Kidney (tissue), 14 donors: ENCODE data around the gene TRPM3. TPM values are rescaled to one million over a fixed set of nuclear protein-coding genes. Genes with fewer than 3 reads are reported as not detected.
A peak's percentile ranks its signal among the peaks of the same experiment; 100 is the strongest.

ENCODE experiments used
- DNase-seq, 5 donors: peaks; one replicate each; pipeline ENCODE4 v3.0.0-alpha.2; 2013 to 2020
- FAIRE-seq: peaks from 2 replicates; lab custom pipeline; 2012; peaks lifted over from hg19 to GRCh38; lab: Jason Lieb, UNC
- H3K27ac ChIP-seq, 2 donors: one replicate each; pipeline ENCODE4 v1.7.0; 2013; ENCODE audit warnings: low read depth in 2 of 2, low read length in 2 of 2, inconsistent platforms in 1 of 2
- H3K27me3 ChIP-seq: one replicate; pipeline ENCODE4 v1.7.1; 2013; ENCODE audit warnings: low read length, inconsistent platforms; ENCODE audit not compliant: control insufficient read depth, insufficient read depth
- H3K36me3 ChIP-seq, 3 donors: one replicate each; pipeline versions ENCODE4 v1.7.0 to v1.7.1; 2013; ENCODE audit warnings: low read length in 3 of 3, control low read depth in 1 of 3, inconsistent platforms in 1 of 3; ENCODE audit not compliant: insufficient read depth in 3 of 3, control insufficient read depth in 2 of 3
- H3K4me1 ChIP-seq, 3 donors: one replicate each; pipeline versions ENCODE4 v1.7.0 to v1.7.1; 2013; ENCODE audit warnings: low read length in 3 of 3, inconsistent platforms in 1 of 3, low read depth in 1 of 3; ENCODE audit not compliant: control insufficient read depth in 2 of 3, insufficient read depth in 2 of 3
- H3K4me3 ChIP-seq, 3 donors: one replicate each; pipeline versions ENCODE4 v1.7.0 to v1.8.1; 2013; ENCODE audit warnings: low read length in 3 of 3, control low read depth in 1 of 3, inconsistent platforms in 1 of 3
- H3K9ac ChIP-seq, 3 donors: one replicate each; pipeline versions ENCODE4 v1.7.0 to v1.7.1; 2013; ENCODE audit warnings: low read length in 3 of 3, control low read depth in 1 of 3, inconsistent platforms in 1 of 3
- H3K9me3 ChIP-seq, 3 donors: one replicate each; pipeline versions ENCODE4 v1.7.0 to v1.7.1; 2013; ENCODE audit warnings: low read length in 3 of 3, control low read depth in 1 of 3, inconsistent platforms in 1 of 3; ENCODE audit not compliant: control insufficient read depth in 2 of 3, insufficient read depth in 1 of 3
- CTCF ChIP-seq: IDR thresholded peaks from 3 replicates; pipeline ENCODE4 v1.5.1; 2012; ENCODE audit warnings: mild to moderate bottlenecking, moderate library complexity, borderline replicate concordance; ENCODE audit not compliant: insufficient read depth; ENCODE audit errors: extremely low read depth
- intact Hi-C: fragments of 100-400 bp; cut with DNase I; formaldehyde crosslinking; loops from one replicate; pipeline ENCODE4 v1.11.1; 2022
- polyA plus RNA-seq: library from polyadenylated mRNA; stranded (reverse); fragments of 350-450 nt; fragmentation: Illumina TruSeq; extraction: RNeasy Lipid Tissue Mini Kit (QIAGEN cat#74804); gene quantifications from one replicate; pipeline ENCODE4 v1.2.3, GENCODE V29; 2014; ENCODE audit warnings: low read depth, low replicate concordance; ENCODE audit not compliant: insufficient read depth
- total RNA-seq: library from RNA; stranded (reverse); fragmentation: NEBNext Ultra II Directional; extraction: Animal tissue kit (Norgen Biotek cat#: 25700); gene quantifications from one replicate; pipeline ENCODE4 v1.2.1, GENCODE V29; 2021
- donor health status: control.
- donor health status: control.
- donor health status: control.
- donor health status: control.
- donor health status: control.
- donor health status: DM: yes; HTN: yes; CAD: no.
- donor health status: Normal renal cell carcinoma (clear cell type).

TRPM3 gene
- total and polyA plus RNA-seq, 2 donors from 2014 or later, result 8.8 to 11.4 TPM

GRCh38 chr9:70588999-70589398, 532.4 kb downstream of the TRPM3 start:
- no peak overlapping the region for H3K9ac ChIP-seq

GRCh38 chr9:70588381-70588780, 533.0 kb downstream of the TRPM3 start:
- no peaks in the 10 kb centered on the region for H3K27me3 ChIP-seq
- no peaks in the 10 kb centered on the region for H3K9me3 ChIP-seq
- intact Hi-C loops, result no loop called here
- TF ChIP-seq CTCF, result no peak
- no peak overlapping the region for H3K9ac ChIP-seq
- no peak overlapping the region for H3K4me3 ChIP-seq
- no peak for FAIRE-seq
- peaks cover 0 to 22% (median 14%) of the 10 kb centered on the region in 3 donors for H3K4me1 ChIP-seq
- H3K27ac ChIP-seq, result peak overlapping the region; percentile 10 to 35
- no peak for DNase-seq
- peaks cover 0 to 4% (median 2%) of the 10 kb centered on the region in 3 donors for H3K36me3 ChIP-seq

More at GRCh38 chr9:70588999-70589398, 532.4 kb downstream of the TRPM3 start:
- DNase-seq, result no peak
- peak overlapping the region; percentile 35 to 47 for H3K27ac ChIP-seq
- intact Hi-C loops, result no loop called here
- peaks cover 0 to 4% (median 2%) of the 10 kb centered on the region in 3 donors for H3K36me3 ChIP-seq
- FAIRE-seq, result no peak
- H3K27me3 ChIP-seq, result no peaks in the 10 kb centered on the region
- H3K4me3 ChIP-seq, result no peak overlapping the region
- no peaks in the 10 kb centered on the region for H3K9me3 ChIP-seq
- no peak for TF ChIP-seq CTCF
- peaks cover 0 to 22% (median 14%) of the 10 kb centered on the region in 3 donors for H3K4me1 ChIP-seq

- TF ChIP-seq CTCF, result no peak
Observed at GRCh38 chr9:70587201-70587600, 534.2 kb downstream of the TRPM3 start.

GRCh38 chr9:70586476-70586875, 534.9 kb downstream of the TRPM3 start:
- Histone ChIP-seq H3K4me1 (peaks cover 0 to 22% (median 14%) of the 10 kb centered on the region in 3 donors), H3K9me3 (no peaks in the 10 kb centered on the region), H3K27ac (no peak overlapping the region), H3K4me3 (no peak overlapping the region), H3K27me3 (no peaks in the 10 kb centered on the region), H3K36me3 (peaks cover 0 to 4% (median 2%) of the 10 kb centered on the region in 3 donors), H3K9ac (no peak overlapping the region)
- FAIRE-seq, result no peak
- TF ChIP-seq CTCF, result no peak
- DNase-seq, result no peak
- intact Hi-C loops, result no loop called here

More at GRCh38 chr9:70587201-70587600, 534.2 kb downstream of the TRPM3 start:
- H3K27me3 ChIP-seq, result no peaks in the 10 kb centered on the region
- no peaks in the 10 kb centered on the region for H3K9me3 ChIP-seq
- peak overlapping the region; percentile 71 to 80 for H3K27ac ChIP-seq
- H3K9ac ChIP-seq, result peak overlapping the region in 1 of 3 donors; percentile 38
- DNase-seq (no peak), FAIRE-seq (peak; percentile 13)
- intact Hi-C loops, result no loop called here
- peaks cover 0 to 22% (median 14%) of the 10 kb centered on the region in 3 donors for H3K4me1 ChIP-seq
- H3K4me3 ChIP-seq, result no peak overlapping the region
- peaks cover 0 to 4% (median 2%) of the 10 kb centered on the region in 3 donors for H3K36me3 ChIP-seq
